ENCODE data around the gene IL24. TPM values are rescaled to one million over a fixed set of nuclear protein-coding genes. Genes with fewer than 3 reads are reported as not detected.

The IL24 gene
- polyA plus RNA-seq, 1 of the 3 experiments (the other 2 are of a cell fraction): 0.03 TPM

- POLR2A ChIA-PET: no interaction called here
- 33% methylated on average over 7 of the region's 7 CpGs for WGBS (ENCODE audit: low lambda C conversion rate)
- no peaks in the 10 kb centered on the region for H3F3A ChIP-seq (replicated peaks; ENCODE audit: insufficient read depth)
- peaks cover 47% of the 10 kb centered on the region; the same call in 1 of the 2 replicates for H3K27me3 ChIP-seq (ENCODE audit: insufficient read depth)
- H3K9me2 ChIP-seq: no peaks in the 10 kb centered on the region
- H3K27ac ChIP-seq (ENCODE audit: low read depth in 2 of 2, low read length in 1 of 2): no peak within 1 kb of the TSS
- H3K9me3 ChIP-seq: no peaks in the 10 kb centered on the region
- no peak within 1 kb of the TSS for H3K9ac ChIP-seq
- no peak within 1 kb of the TSS for H3K4me3 ChIP-seq (ENCODE audit: low read depth in 2 of 2, low read length in 1 of 2)
- H3K4me2 ChIP-seq: no peak within 1 kb of the TSS; the same call in 1 of the 2 replicates
- H3K79me2 ChIP-seq (ENCODE audit: insufficient read depth): no peaks in the 10 kb centered on the region
- no peaks in the 10 kb centered on the region for H3K4me1 ChIP-seq (ENCODE audit: control insufficient read depth in 1 of 2, insufficient read depth in 2 of 2, low read depth in 1 of 2, low read length in 1 of 2)
- H3K36me3 ChIP-seq (replicated peaks in 1 of 2; ENCODE audit: control insufficient read depth in 1 of 2, insufficient read depth in 2 of 2, low read length in 1 of 2): no peaks in the 10 kb centered on the region
- no peaks in the 10 kb centered on the region for H4K20me1 ChIP-seq (ENCODE audit: insufficient read depth)
- TF ChIP-seq, protein P1, sequence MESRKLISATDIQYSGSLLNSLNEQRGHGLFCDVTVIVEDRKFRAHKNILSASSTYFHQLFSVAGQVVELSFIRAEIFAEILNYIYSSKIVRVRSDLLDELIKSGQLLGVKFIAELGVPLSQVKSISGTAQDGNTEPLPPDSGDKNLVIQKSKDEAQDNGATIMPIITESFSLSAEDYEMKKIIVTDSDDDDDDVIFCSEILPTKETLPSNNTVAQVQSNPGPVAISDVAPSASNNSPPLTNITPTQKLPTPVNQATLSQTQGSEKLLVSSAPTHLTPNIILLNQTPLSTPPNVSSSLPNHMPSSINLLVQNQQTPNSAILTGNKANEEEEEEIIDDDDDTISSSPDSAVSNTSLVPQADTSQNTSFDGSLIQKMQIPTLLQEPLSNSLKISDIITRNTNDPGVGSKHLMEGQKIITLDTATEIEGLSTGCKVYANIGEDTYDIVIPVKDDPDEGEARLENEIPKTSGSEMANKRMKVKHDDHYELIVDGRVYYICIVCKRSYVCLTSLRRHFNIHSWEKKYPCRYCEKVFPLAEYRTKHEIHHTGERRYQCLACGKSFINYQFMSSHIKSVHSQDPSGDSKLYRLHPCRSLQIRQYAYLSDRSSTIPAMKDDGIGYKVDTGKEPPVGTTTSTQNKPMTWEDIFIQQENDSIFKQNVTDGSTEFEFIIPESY (IDR thresholded peaks at IDR 0.05; ENCODE audit: borderline replicate concordance, low read depth): no peak
- TF ChIP-seq EP300 (IDR thresholded peaks at IDR 0.05; ENCODE audit: borderline replicate concordance in 1 of 2, low read depth in 1 of 2, low read length in 1 of 2) (no peak), FOXJ3 (CRISPR knock-in tag; IDR thresholded peaks at IDR 0.05) (no peak), ELF1 (IDR thresholded peaks at IDR 0.05) (no peak), RAD21 (IDR thresholded peaks at IDR 0.05; ENCODE audit: low read length) (no peak), CHD2 (IDR thresholded peaks at IDR 0.05; ENCODE audit: low read length, partially characterized antibody) (no peak), MEF2A (IDR thresholded peaks at IDR 0.05; ENCODE audit: borderline replicate concordance, low read depth) (no peak), FOSL2 (IDR thresholded peaks at IDR 0.05; ENCODE audit: borderline replicate concordance, low read depth) (no peak), RXRA (IDR thresholded peaks at IDR 0.05; ENCODE audit: borderline replicate concordance, low read depth) (no peak), POLR2AphosphoS5 (IDR thresholded peaks at IDR 0.05; ENCODE audit: low read depth, low read length) (no peak), RCOR1 (IDR thresholded peaks at IDR 0.05; ENCODE audit: low read length) (no peak)
- CTCF ChIA-PET: interaction anchor here (1.0 to 2.3 kb wide), 6 partner anchors 14 to 254 kb away, joined by 3 to 7 read pairs (median 3); no protein-coding TSS in a partner anchor
- H2AFZ ChIP-seq (ENCODE audit: low read depth): no peak within 1 kb of the TSS
- DNase-seq: no peak
Observed at GRCh38 chr1:206946261-206946660, 49.0 kb downstream of the IL24 start, which contains the start of gene PIGR. PIGR (minus strand) TSS chr1:206946466; CDS start chr1:206940531, 5,935 bp downstream.

DNA sequence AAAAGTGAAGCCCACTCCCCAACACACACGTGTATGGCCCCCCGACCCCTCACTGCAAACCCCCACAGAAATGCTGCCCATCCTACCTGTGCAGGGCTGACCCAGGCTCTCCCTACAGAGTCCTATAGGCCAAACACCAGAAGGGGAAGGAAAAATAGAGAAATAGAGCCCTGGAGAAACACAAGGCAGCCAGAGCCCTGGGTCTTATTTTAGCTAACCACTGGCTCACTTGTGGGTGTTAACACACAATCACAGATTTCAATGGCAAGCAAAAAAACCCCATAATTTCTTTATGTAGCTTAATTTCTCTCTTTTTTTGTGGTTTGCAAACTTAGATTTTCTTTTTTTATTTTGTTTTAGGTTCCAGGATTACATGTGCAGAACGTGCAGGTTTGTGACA is 50.0 kb downstream of the IL24 start:
- 50% methylated on average over 3 of the region's 3 CpGs for WGBS (ENCODE audit: low lambda C conversion rate)
- Histone ChIP-seq H3K27me3 (ENCODE audit: insufficient read depth) (peaks cover 37% of the 10 kb centered on the region; the same call in 1 of the 2 replicates), H4K20me1 (ENCODE audit: insufficient read depth) (no peaks in the 10 kb centered on the region), H3K9me3 (no peaks in the 10 kb centered on the region), H3K4me3 (ENCODE audit: low read depth in 2 of 2, low read length in 1 of 2) (no peak overlapping the region), H3F3A (replicated peaks; ENCODE audit: insufficient read depth) (no peaks in the 10 kb centered on the region), H3K27ac (ENCODE audit: low read depth in 2 of 2, low read length in 1 of 2) (no peak overlapping the region), H3K4me2 (no peak overlapping the region), H3K4me1 (ENCODE audit: control insufficient read depth in 1 of 2, insufficient read depth in 2 of 2, low read depth in 1 of 2, low read length in 1 of 2) (no peaks in the 10 kb centered on the region), H3K36me3 (replicated peaks in 1 of 2; ENCODE audit: control insufficient read depth in 1 of 2, insufficient read depth in 2 of 2, low read length in 1 of 2) (no peaks in the 10 kb centered on the region), H3K79me2 (ENCODE audit: insufficient read depth) (no peaks in the 10 kb centered on the region), H3K9ac (no peak overlapping the region), H3K9me2 (no peaks in the 10 kb centered on the region), H2AFZ (ENCODE audit: low read depth) (no peak overlapping the region)
- no peak for DNase-seq
- ChIA-PET CTCF (interaction anchor here (0.9 to 2.3 kb wide), 7 partner anchors 11 to 255 kb away, joined by 3 to 7 read pairs (median 4); no protein-coding TSS in a partner anchor), POLR2A (no interaction called here)
- TF ChIP-seq FOSL2 (IDR thresholded peaks at IDR 0.05; ENCODE audit: borderline replicate concordance, low read depth): no peak
- no peak for TF ChIP-seq RXRA (IDR thresholded peaks at IDR 0.05; ENCODE audit: borderline replicate concordance, low read depth)
- no peak for TF ChIP-seq MXI1 (IDR thresholded peaks at IDR 0.05; ENCODE audit: low read depth, low read length)
- no peak for TF ChIP-seq EP300 (IDR thresholded peaks at IDR 0.05; ENCODE audit: borderline replicate concordance in 1 of 2, low read depth in 1 of 2, low read length in 1 of 2)
- no peak for TF ChIP-seq TAF1 (IDR thresholded peaks at IDR 0.05; ENCODE audit: borderline replicate concordance, low read depth, low read length)
- TF ChIP-seq, protein P2, sequence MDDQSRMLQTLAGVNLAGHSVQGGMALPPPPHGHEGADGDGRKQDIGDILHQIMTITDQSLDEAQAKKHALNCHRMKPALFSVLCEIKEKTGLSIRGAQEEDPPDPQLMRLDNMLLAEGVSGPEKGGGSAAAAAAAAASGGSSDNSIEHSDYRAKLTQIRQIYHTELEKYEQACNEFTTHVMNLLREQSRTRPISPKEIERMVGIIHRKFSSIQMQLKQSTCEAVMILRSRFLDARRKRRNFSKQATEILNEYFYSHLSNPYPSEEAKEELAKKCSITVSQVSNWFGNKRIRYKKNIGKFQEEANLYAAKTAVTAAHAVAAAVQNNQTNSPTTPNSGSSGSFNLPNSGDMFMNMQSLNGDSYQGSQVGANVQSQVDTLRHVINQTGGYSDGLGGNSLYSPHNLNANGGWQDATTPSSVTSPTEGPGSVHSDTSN (IDR thresholded peaks at IDR 0.05): no peak
- TF ChIP-seq RFX5 (IDR thresholded peaks at IDR 0.05; ENCODE audit: low read length): no peak
- no peak for TF ChIP-seq RAD21 (IDR thresholded peaks at IDR 0.05; ENCODE audit: low read length)
- no peak for TF ChIP-seq FOXM1 (IDR thresholded peaks at IDR 0.05; ENCODE audit: low read depth)
- no peak for TF ChIP-seq GABPA (IDR thresholded peaks at IDR 0.05; ENCODE audit: low read depth)
- no peak for TF ChIP-seq USF2 (IDR thresholded peaks at IDR 0.05; ENCODE audit: borderline replicate concordance, low read depth, low read length)
- TF ChIP-seq POLR2AphosphoS5 (IDR thresholded peaks at IDR 0.05; ENCODE audit: low read depth, low read length): no peak
- TF ChIP-seq TEAD4 (IDR thresholded peaks at IDR 0.05; ENCODE audit: borderline replicate concordance, insufficient read depth): no peak
- TF ChIP-seq IRF3 (IDR thresholded peaks at IDR 0.05; ENCODE audit: low read depth, low read length): no peak
- TF ChIP-seq, protein P3, sequence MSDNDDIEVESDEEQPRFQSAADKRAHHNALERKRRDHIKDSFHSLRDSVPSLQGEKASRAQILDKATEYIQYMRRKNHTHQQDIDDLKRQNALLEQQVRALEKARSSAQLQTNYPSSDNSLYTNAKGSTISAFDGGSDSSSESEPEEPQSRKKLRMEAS (IDR thresholded peaks at IDR 0.05; ENCODE audit: low read depth): no peak
- TF ChIP-seq TCF12 (IDR thresholded peaks at IDR 0.05): no peak

All from SK-N-SH (cell line).